Activated naive CD4-positive, alpha-beta T cell treated with anti-CD3 and anti-CD28 coated beads, Interleukin-2, amount 10 ng/mL, durations not matched to agents 7 days and 5 days (primary cell): ENCODE measurements around the gene FCMR.
"Not testable (repeated sequence)": the region's sequence is repeated elsewhere in the genome, so short reads cannot be mapped to it uniquely, and the experiment has no call there.

Experiments
- CTCF ChIA-PET: fragments of 350-600 bp; sonication (Branson Sonifier 250); formaldehyde crosslinking; loops from one replicate; lab custom pipeline; 2021; ENCODE audit warnings: antibody characterized with exemption; lab: Charles Lee
- DNase-seq: peaks from one replicate; pipeline ENCODE4 v3.0.0-alpha.2; 2020
- H3K27ac Mint-ChIP-seq: one replicate; pipeline ENCODE4 v1.8.0; 2021; ENCODE audit warnings: mild to moderate bottlenecking, moderate library complexity, mixed read lengths
- H3K27me3 Mint-ChIP-seq: one replicate; pipeline ENCODE4 v1.8.0; 2021; ENCODE audit warnings: mild to moderate bottlenecking, mixed read lengths
- H3K36me3 Mint-ChIP-seq: one replicate; pipeline ENCODE4 v1.8.0; 2021; ENCODE audit warnings: mixed read lengths
- H3K4me1 Mint-ChIP-seq: one replicate; pipeline ENCODE4 v1.8.0; 2021; ENCODE audit warnings: mixed read lengths
- H3K4me3 Mint-ChIP-seq: one replicate; pipeline ENCODE4 v1.8.0; 2021; ENCODE audit warnings: mild to moderate bottlenecking, moderate library complexity, mixed read lengths
- H3K9me3 Mint-ChIP-seq: one replicate; pipeline ENCODE4 v1.8.0; 2021; ENCODE audit warnings: mixed read lengths

Gene FCMR

GRCh38 chr1:206924592-206925105 lies 2.9 kb upstream of the FCMR start:
- CTCF ChIA-PET: interaction anchor here (0.9 to 13.5 kb wide), 7 partner anchors 9 to 155 kb away, joined by 3 to 265 read pairs (median 5); no protein-coding TSS in a partner anchor
- no peaks in the 10 kb centered on the region for H3K27me3 Mint-ChIP-seq
- H3K4me3 Mint-ChIP-seq: no peak overlapping the region
- H3K4me1 Mint-ChIP-seq: peaks cover 26% of the 10 kb centered on the region
- peaks cover 15% of the 10 kb centered on the region for H3K36me3 Mint-ChIP-seq
- no peak overlapping the region for H3K27ac Mint-ChIP-seq
- DNase-seq: no peak
- H3K9me3 Mint-ChIP-seq: no peaks in the 10 kb centered on the region

- not testable (repeated sequence) for DNase-seq, H3K27me3 Mint-ChIP-seq, H3K9me3 Mint-ChIP-seq, H3K27ac Mint-ChIP-seq, H3K4me3 Mint-ChIP-seq
- CTCF ChIA-PET: interaction anchor here (1.4 to 13.5 kb wide), 5 partner anchors 10 to 57 kb away, joined by 5 to 265 read pairs (median 47); no protein-coding TSS in a partner anchor
- Mint-ChIP-seq H3K36me3 (peaks cover 17% of the 10 kb centered on the region), H3K4me1 (peaks cover 25% of the 10 kb centered on the region)
These were observed 2.3 kb upstream of the FCMR start for GRCh38 chr1:206923961-206924557.

GRCh38 chr1:206923009-206923960 lies 1.5 kb upstream of the FCMR start:
- Mint-ChIP-seq H3K9me3 (no peaks in the 10 kb centered on the region), H3K4me1 (peaks cover 31% of the 10 kb centered on the region), H3K27me3 (no peaks in the 10 kb centered on the region), H3K4me3 (no peak overlapping the region), H3K27ac (no peak overlapping the region), H3K36me3 (peaks cover 22% of the 10 kb centered on the region)
- DNase-seq: peak; percentile 88
- CTCF ChIA-PET: interaction anchor here (0.7 to 13.0 kb wide), 5 partner anchors 10 to 259 kb away, joined by 3 to 168 read pairs (median 18); no protein-coding TSS in a partner anchor

- CTCF ChIA-PET: interaction anchor here (0.7 to 13.0 kb wide), 9 partner anchors 10 to 258 kb away, joined by 3 to 168 read pairs (median 5); partner anchors contain the start of gene IL20
- Mint-ChIP-seq H3K4me3 (no peak overlapping the region), H3K4me1 (peaks cover 36% of the 10 kb centered on the region), H3K27me3 (no peaks in the 10 kb centered on the region), H3K9me3 (no peaks in the 10 kb centered on the region), H3K36me3 (peaks cover 30% of the 10 kb centered on the region), H3K27ac (no peak overlapping the region)
- no peak for DNase-seq
These were observed 783 bp upstream of the FCMR start for GRCh38 chr1:206922524-206922923.

- peak overlapping the region; percentile 46 for H3K27ac Mint-ChIP-seq
- peaks cover 69% of the 10 kb centered on the region for H3K4me1 Mint-ChIP-seq
- no peak for DNase-seq
- no peaks in the 10 kb centered on the region for H3K27me3 Mint-ChIP-seq
- H3K9me3 Mint-ChIP-seq: no peaks in the 10 kb centered on the region
- CTCF ChIA-PET: interaction anchor here (0.9 to 13.0 kb wide), 12 partner anchors 9 to 259 kb away, joined by 3 to 216 read pairs (median 6); partner anchors contain the start of gene IL20
- no peak overlapping the region for H3K4me3 Mint-ChIP-seq
- peaks cover 73% of the 10 kb centered on the region for H3K36me3 Mint-ChIP-seq
These were observed 3.7 kb downstream of the FCMR start for GRCh38 chr1:206918076-206918475.

- Mint-ChIP-seq H3K4me3 (peak overlapping the region; percentile 30), H3K4me1 (peaks cover 87% of the 10 kb centered on the region), H3K36me3 (peaks cover 89% of the 10 kb centered on the region), H3K27ac (peak overlapping the region; percentile 26), H3K9me3 (no peaks in the 10 kb centered on the region), H3K27me3 (no peaks in the 10 kb centered on the region)
- CTCF ChIA-PET: interaction anchor here (0.9 to 13.0 kb wide), 6 partner anchors 17 to 185 kb away, joined by 3 to 233 read pairs (median 146); no protein-coding TSS in a partner anchor
- no peak for DNase-seq
These were observed 5.6 kb downstream of the FCMR start for GRCh38 chr1:206916000-206916709.

GRCh38 chr1:206915030-206915735 lies 6.6 kb downstream of the FCMR start:
- peak overlapping the region; percentile 26 for H3K27ac Mint-ChIP-seq
- H3K4me1 Mint-ChIP-seq: peaks cover 88% of the 10 kb centered on the region
- no peak for DNase-seq
- CTCF ChIA-PET: interaction anchor here (6.7 to 13.0 kb wide), 4 partner anchors 18 to 184 kb away, joined by 125 to 233 read pairs (median 192); no protein-coding TSS in a partner anchor
- no peaks in the 10 kb centered on the region for H3K9me3 Mint-ChIP-seq
- H3K4me3 Mint-ChIP-seq: no peak overlapping the region
- no peaks in the 10 kb centered on the region for H3K27me3 Mint-ChIP-seq
- H3K36me3 Mint-ChIP-seq: peaks cover 89% of the 10 kb centered on the region

GRCh38 chr1:206913766-206914537 lies 7.8 kb downstream of the FCMR start:
- CTCF ChIA-PET: interaction anchor here (0.7 to 13.0 kb wide), 8 partner anchors 14 to 183 kb away, joined by 3 to 233 read pairs (median 72); no protein-coding TSS in a partner anchor
- peaks cover 87% of the 10 kb centered on the region for H3K36me3 Mint-ChIP-seq
- H3K9me3 Mint-ChIP-seq: no peaks in the 10 kb centered on the region
- H3K4me3 Mint-ChIP-seq: no peak overlapping the region
- peak overlapping the region; percentile 28 for H3K27ac Mint-ChIP-seq
- H3K27me3 Mint-ChIP-seq: no peaks in the 10 kb centered on the region
- no peak for DNase-seq
- peaks cover 91% of the 10 kb centered on the region for H3K4me1 Mint-ChIP-seq

GRCh38 chr1:206912445-206913095 lies 9.2 kb downstream of the FCMR start:
- peak; percentile 75 for DNase-seq
- H3K27me3 Mint-ChIP-seq: no peaks in the 10 kb centered on the region
- no peaks in the 10 kb centered on the region for H3K9me3 Mint-ChIP-seq
- H3K4me1 Mint-ChIP-seq: peaks cover 91% of the 10 kb centered on the region
- CTCF ChIA-PET: interaction anchor here (0.6 to 13.0 kb wide), 58 partner anchors 9 to 587 kb away, joined by 3 to 233 read pairs (median 4); partner anchors contain the start of genes FCMR, IL10, IL20 and IL24
- H3K36me3 Mint-ChIP-seq: peaks cover 88% of the 10 kb centered on the region
- H3K27ac Mint-ChIP-seq: peak overlapping the region; percentile 28
- no peak overlapping the region for H3K4me3 Mint-ChIP-seq

- H3K4me3 Mint-ChIP-seq: no peak overlapping the region
- DNase-seq: peak; percentile 50
- peaks cover 84% of the 10 kb centered on the region for H3K36me3 Mint-ChIP-seq
- peaks cover 91% of the 10 kb centered on the region for H3K4me1 Mint-ChIP-seq
- CTCF ChIA-PET: interaction anchor here (0.7 to 13.0 kb wide), 39 partner anchors 8 to 280 kb away, joined by 3 to 233 read pairs (median 6); partner anchors contain the start of genes DYRK3, FCMR, IL10 and IL20
- H3K27me3 Mint-ChIP-seq: no peaks in the 10 kb centered on the region
- no peaks in the 10 kb centered on the region for H3K9me3 Mint-ChIP-seq
- no peak overlapping the region for H3K27ac Mint-ChIP-seq
These were observed 10.6 kb downstream of the FCMR start for GRCh38 chr1:206911064-206911663.

- H3K4me3 Mint-ChIP-seq: peak overlapping the region; percentile 38
- no peaks in the 10 kb centered on the region for H3K9me3 Mint-ChIP-seq
- H3K27ac Mint-ChIP-seq: no peak overlapping the region
- peaks cover 91% of the 10 kb centered on the region for H3K4me1 Mint-ChIP-seq
- DNase-seq: no peak
- CTCF ChIA-PET: interaction anchor here (0.9 to 7.1 kb wide), 13 partner anchors 9 to 251 kb away, joined by 3 to 73 read pairs (median 7); partner anchors contain the start of genes FCMR and IL20
- H3K27me3 Mint-ChIP-seq: no peaks in the 10 kb centered on the region
- peaks cover 84% of the 10 kb centered on the region for H3K36me3 Mint-ChIP-seq
These were observed 11.8 kb downstream of the FCMR start for GRCh38 chr1:206909883-206910318.
